ENCODE results near the gene ZFP36L2.

Gene ZFP36L2

GRCh38 chr2:43246641-43247040 is 20.2 kb upstream of the ZFP36L2 start:
- DNase-seq (ENCODE audit: low read depth in 3 of 3) = no peak

- DNase-seq (ENCODE audit: low read depth in 3 of 3) = no peak
These were observed 15.2 kb upstream of the ZFP36L2 start for GRCh38 chr2:43241558-43241957.

GRCh38 chr2:43240766-43241150 is 14.4 kb upstream of the ZFP36L2 start:
- DNase-seq (ENCODE audit: low read depth in 3 of 3) = no peak

- no peak for DNase-seq (ENCODE audit: low read depth in 3 of 3)
These were observed 13.8 kb upstream of the ZFP36L2 start for GRCh38 chr2:43239981-43240765.

- DNase-seq (ENCODE audit: low read depth in 3 of 3) = no peak
These were observed 12.4 kb upstream of the ZFP36L2 start for GRCh38 chr2:43238813-43239212.

- DNase-seq (ENCODE audit: low read depth in 3 of 3) = no peak
These were observed 11.8 kb upstream of the ZFP36L2 start for GRCh38 chr2:43238176-43238575.

- no peak for DNase-seq (ENCODE audit: low read depth in 3 of 3)
These were observed 7.1 kb upstream of the ZFP36L2 start for GRCh38 chr2:43233218-43234212.

- DNase-seq (ENCODE audit: low read depth in 3 of 3) = no peak
These were observed 4.8 kb upstream of the ZFP36L2 start for GRCh38 chr2:43230951-43231827.

- no peak for DNase-seq (ENCODE audit: low read depth in 3 of 3)
These were observed 4.0 kb upstream of the ZFP36L2 start for GRCh38 chr2:43230351-43230885.

GRCh38 chr2:43228756-43229659 is 2.6 kb upstream of the ZFP36L2 start:
- no peak for DNase-seq (ENCODE audit: low read depth in 3 of 3)

- DNase-seq (ENCODE audit: low read depth in 3 of 3) = no peak
These were observed 1.9 kb upstream of the ZFP36L2 start for GRCh38 chr2:43228321-43228751.

- no peak for DNase-seq (ENCODE audit: low read depth in 3 of 3)
These were observed 1.4 kb upstream of the ZFP36L2 start for GRCh38 chr2:43227830-43228281.

GRCh38 chr2:43226955-43227829 is 786 bp upstream of the ZFP36L2 start:
- peak; percentile 38 to 59 (median 56) for DNase-seq (ENCODE audit: low read depth in 3 of 3)

GRCh38 chr2:43225788-43226557 is 433 bp downstream of the ZFP36L2 start:
- DNase-seq (ENCODE audit: low read depth in 3 of 3) = peak; percentile 23 to 66 (median 31)

- peak; percentile 40 to 50 (median 48) for DNase-seq (ENCODE audit: low read depth in 3 of 3)
These were observed 1.2 kb downstream of the ZFP36L2 start for GRCh38 chr2:43225093-43225787.

- DNase-seq (ENCODE audit: low read depth in 3 of 3) = no peak
These were observed 1.8 kb downstream of the ZFP36L2 start for GRCh38 chr2:43224571-43225092.

- peak; percentile 47 to 55 (median 50) for DNase-seq (ENCODE audit: low read depth in 3 of 3)
These were observed 2.3 kb downstream of the ZFP36L2 start for GRCh38 chr2:43224131-43224570.
